Hepatocyte (in vitro differentiated cells): ENCODE results near the gene IQCF2.

Source experiments
- EZH2 ChIP-seq: fragments of 200-600 bp; sonication (generic); IDR thresholded peaks from 2 replicates; pipeline ENCODE4 v1.6.1; 2016; ENCODE audit warnings: antibody characterized with exemption, mild to moderate bottlenecking, borderline replicate concordance
- TF ChIP-seq, protein P1 (sequence below): fragments of 200-600 bp; sonication (generic); IDR thresholded peaks from 2 replicates; pipeline ENCODE4 v1.5.1; 2016; ENCODE audit warnings: antibody characterized with exemption, mild to moderate bottlenecking; ENCODE audit not compliant: poor library complexity

DNA sequence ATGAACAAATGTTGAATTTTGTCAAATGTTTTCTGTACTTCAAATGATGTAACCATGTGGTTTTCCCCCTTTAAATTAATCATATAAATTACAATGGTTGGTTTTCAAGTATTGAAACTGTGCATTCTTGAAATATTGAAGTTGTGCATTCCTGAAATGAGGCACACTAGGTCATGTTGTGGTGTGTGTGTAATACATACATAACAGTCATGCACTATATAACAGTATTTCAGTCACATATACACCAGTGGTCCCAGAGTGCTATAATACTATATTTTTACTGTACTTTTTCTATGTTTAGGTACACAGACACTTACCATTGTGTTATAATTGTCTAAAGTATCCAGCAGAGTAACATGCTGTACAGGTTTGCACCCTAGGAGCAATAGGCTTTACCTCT, 25.0 kb downstream of the IQCF2 start:
- TF ChIP-seq, protein P1, sequence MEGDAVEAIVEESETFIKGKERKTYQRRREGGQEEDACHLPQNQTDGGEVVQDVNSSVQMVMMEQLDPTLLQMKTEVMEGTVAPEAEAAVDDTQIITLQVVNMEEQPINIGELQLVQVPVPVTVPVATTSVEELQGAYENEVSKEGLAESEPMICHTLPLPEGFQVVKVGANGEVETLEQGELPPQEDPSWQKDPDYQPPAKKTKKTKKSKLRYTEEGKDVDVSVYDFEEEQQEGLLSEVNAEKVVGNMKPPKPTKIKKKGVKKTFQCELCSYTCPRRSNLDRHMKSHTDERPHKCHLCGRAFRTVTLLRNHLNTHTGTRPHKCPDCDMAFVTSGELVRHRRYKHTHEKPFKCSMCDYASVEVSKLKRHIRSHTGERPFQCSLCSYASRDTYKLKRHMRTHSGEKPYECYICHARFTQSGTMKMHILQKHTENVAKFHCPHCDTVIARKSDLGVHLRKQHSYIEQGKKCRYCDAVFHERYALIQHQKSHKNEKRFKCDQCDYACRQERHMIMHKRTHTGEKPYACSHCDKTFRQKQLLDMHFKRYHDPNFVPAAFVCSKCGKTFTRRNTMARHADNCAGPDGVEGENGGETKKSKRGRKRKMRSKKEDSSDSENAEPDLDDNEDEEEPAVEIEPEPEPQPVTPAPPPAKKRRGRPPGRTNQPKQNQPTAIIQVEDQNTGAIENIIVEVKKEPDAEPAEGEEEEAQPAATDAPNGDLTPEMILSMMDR = no peak
- no peak for TF ChIP-seq EZH2
